ENCODE results near the gene KIF26B. TPM values are rescaled to one million over a fixed set of nuclear protein-coding genes. Genes with fewer than 3 reads are reported as not detected.

The KIF26B gene
- total RNA-seq, 1 experiment from 2014 or later, result 1.2 TPM

- CTCF ChIA-PET, result no interaction called here
- H3K9me3 Mint-ChIP-seq, result peaks cover 9% of the 10 kb centered on the region
- no peaks in the 10 kb centered on the region for H3K27me3 Mint-ChIP-seq (ENCODE audit: low read depth)
- POLR2A ChIA-PET, result no interaction called here
- no peaks in the 10 kb centered on the region for H3K4me1 Mint-ChIP-seq
- DNase-seq (ENCODE audit: low spot score), result no peak
- H3K27ac Mint-ChIP-seq, result no peak overlapping the region
- TF ChIP-seq ERG (CRISPR knock-in tag; IDR thresholded peaks at IDR 0.05) (no peak), NFYB (CRISPR knock-in tag; conservative IDR thresholded peaks at IDR 0.05; ENCODE audit: low read depth) (no peak), NFE2L1 (CRISPR knock-in tag; IDR thresholded peaks at IDR 0.05) (no peak), NR2C2 (CRISPR knock-in tag; IDR thresholded peaks at IDR 0.05) (no peak), PRDM15 (CRISPR knock-in tag; IDR thresholded peaks at IDR 0.05) (no peak), ZNF416 (CRISPR knock-in tag; IDR thresholded peaks at IDR 0.05) (no peak)
- H3K36me3 Mint-ChIP-seq, result no peaks in the 10 kb centered on the region
- ATAC-seq, result no peak
- no peak overlapping the region for H3K4me3 Mint-ChIP-seq
These were observed 286.9 kb downstream of the KIF26B start for GRCh38 chr1:245441689-245442088.

GRCh38 chr1:245444147-245444828 lies 289.5 kb downstream of the KIF26B start:
- DNase-seq (ENCODE audit: low spot score), result no peak
- H3K27me3 Mint-ChIP-seq (ENCODE audit: low read depth), result no peaks in the 10 kb centered on the region
- TF ChIP-seq IRF1 (CRISPR knock-in tag; IDR thresholded peaks at IDR 0.05) (no peak), MLX (CRISPR knock-in tag; IDR thresholded peaks at IDR 0.05) (no peak), FOXP4 (CRISPR knock-in tag; IDR thresholded peaks at IDR 0.05) (no peak), MAX (CRISPR knock-in tag; IDR thresholded peaks at IDR 0.05) (no peak), SMAD3 (CRISPR knock-in tag; IDR thresholded peaks at IDR 0.05; ENCODE audit: borderline replicate concordance) (no peak), HMGA2 (CRISPR knock-in tag; IDR thresholded peaks at IDR 0.05) (no peak), NR1H2 (CRISPR knock-in tag; IDR thresholded peaks at IDR 0.05) (no peak), JAZF1 (CRISPR knock-in tag; IDR thresholded peaks at IDR 0.05) (no peak), ZNF425 (CRISPR knock-in tag; conservative IDR thresholded peaks at IDR 0.05) (no peak)
- no peak overlapping the region for H3K27ac Mint-ChIP-seq
- H3K4me3 Mint-ChIP-seq, result no peak overlapping the region
- H3K4me1 Mint-ChIP-seq, result peaks cover 5% of the 10 kb centered on the region
- ChIA-PET POLR2A (no interaction called here), CTCF (no interaction called here)
- no peaks in the 10 kb centered on the region for H3K36me3 Mint-ChIP-seq
- ATAC-seq, result no peak
- H3K9me3 Mint-ChIP-seq, result peaks cover 16% of the 10 kb centered on the region
